Right atrium auricular region (tissue), 2 donors: ENCODE measurements around the gene AGAP1. TPM values are rescaled to one million over a fixed set of nuclear protein-coding genes. Genes with fewer than 3 reads are reported as not detected.

Experiments used
- DNase-seq: peaks from one replicate; pipeline ENCODE4 v3.0.0-alpha.2; 2019; ENCODE audit warnings: low spot score
- H3K27ac ChIP-seq, 2 donors: fragments of 200-600 bp; sonication (generic); 1 replicate in 1 of 2; 2 replicates in 1 of 2; pipeline ENCODE4 v1.5.1; 2016 to 2019
- H3K27me3 ChIP-seq, 2 donors: fragments of 200-600 bp; sonication (generic); one replicate each; pipeline versions ENCODE4 v1.5.1 to v1.6.0; 2017 to 2019
- H3K36me3 ChIP-seq: fragments of 200-600 bp; sonication (generic); one replicate; pipeline ENCODE4 v1.5.1; 2016
- H3K4me1 ChIP-seq, 2 donors: fragments of 200-600 bp; sonication (generic); one replicate each; pipeline versions ENCODE4 v1.5.1 to v1.6.0; 2017 to 2019
- H3K4me3 ChIP-seq, 2 donors: fragments of 200-600 bp; sonication (generic); 1 replicate in 1 of 2; 2 replicates in 1 of 2; pipeline ENCODE4 v1.5.1; 2017 to 2019; ENCODE audit warnings: mild to moderate bottlenecking in 1 of 2, moderate library complexity in 1 of 2
- H3K9me3 ChIP-seq, 2 donors: fragments of 200-600 bp; sonication (generic); one replicate each; pipeline ENCODE4 v1.5.1; 2019
- total RNA-seq, 2 donors: library from RNA; depleted of rRNA; stranded (reverse); fragments of >200 nt; gene quantifications; one replicate each; pipeline ENCODE4 v1.1.0, GENCODE V29; 2016
- TF ChIP-seq, protein P1 (sequence below), 2 donors: fragments of 200-600 bp; sonication (generic); IDR thresholded peaks; one replicate each; pipeline ENCODE4 v1.5.1; 2019; ENCODE audit warnings: antibody characterized with exemption in 2 of 2

AGAP1 gene
- total RNA-seq, 2 donors from 2014 or later, result 11.6 to 17.2 TPM

DNA sequence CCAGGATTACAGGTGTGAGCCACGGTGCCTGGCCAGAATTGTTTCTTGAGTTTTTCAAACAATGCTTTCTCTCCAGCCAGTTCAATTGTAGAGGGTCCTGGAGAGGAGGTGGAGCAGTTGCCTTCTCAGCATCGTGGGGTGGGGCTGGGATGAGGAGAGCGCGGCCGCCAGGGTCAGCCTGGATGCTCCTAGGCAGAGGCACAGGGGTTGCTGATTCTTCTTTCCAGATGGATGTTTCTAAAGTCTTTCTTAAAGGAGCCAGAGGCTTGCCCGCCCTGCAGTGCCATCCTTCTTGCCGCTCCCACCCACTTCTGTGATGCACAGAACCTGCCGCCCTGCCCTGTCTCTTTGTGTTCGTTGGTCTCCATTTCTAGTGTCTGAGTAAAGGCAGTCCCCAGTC, 61.1 kb downstream of the AGAP1 start:
- no peak overlapping the region for H3K4me3 ChIP-seq
- TF ChIP-seq, protein P1, sequence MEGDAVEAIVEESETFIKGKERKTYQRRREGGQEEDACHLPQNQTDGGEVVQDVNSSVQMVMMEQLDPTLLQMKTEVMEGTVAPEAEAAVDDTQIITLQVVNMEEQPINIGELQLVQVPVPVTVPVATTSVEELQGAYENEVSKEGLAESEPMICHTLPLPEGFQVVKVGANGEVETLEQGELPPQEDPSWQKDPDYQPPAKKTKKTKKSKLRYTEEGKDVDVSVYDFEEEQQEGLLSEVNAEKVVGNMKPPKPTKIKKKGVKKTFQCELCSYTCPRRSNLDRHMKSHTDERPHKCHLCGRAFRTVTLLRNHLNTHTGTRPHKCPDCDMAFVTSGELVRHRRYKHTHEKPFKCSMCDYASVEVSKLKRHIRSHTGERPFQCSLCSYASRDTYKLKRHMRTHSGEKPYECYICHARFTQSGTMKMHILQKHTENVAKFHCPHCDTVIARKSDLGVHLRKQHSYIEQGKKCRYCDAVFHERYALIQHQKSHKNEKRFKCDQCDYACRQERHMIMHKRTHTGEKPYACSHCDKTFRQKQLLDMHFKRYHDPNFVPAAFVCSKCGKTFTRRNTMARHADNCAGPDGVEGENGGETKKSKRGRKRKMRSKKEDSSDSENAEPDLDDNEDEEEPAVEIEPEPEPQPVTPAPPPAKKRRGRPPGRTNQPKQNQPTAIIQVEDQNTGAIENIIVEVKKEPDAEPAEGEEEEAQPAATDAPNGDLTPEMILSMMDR (IDR thresholded peaks at IDR 0.05), result no peak

DNA sequence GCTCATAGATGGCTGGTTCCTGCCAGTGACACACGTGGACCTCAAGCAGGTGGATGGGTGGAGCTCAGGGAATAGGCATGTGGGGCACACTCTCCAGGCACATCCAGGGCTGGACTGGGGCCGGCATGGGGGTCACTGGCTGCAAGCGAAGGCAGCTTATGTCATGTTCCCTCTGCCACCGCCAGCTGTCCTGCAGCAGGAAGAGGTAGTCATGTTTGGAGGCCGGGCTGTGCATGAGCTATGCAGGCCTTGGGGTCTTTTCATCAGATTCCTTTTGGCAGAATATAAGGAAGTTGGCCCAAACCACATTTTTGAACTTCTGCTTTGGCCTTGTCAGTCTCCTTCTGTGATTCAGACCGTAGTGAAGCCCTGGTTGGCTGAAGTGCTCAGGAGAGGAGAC, 61.5 kb downstream of the AGAP1 start:
- TF ChIP-seq, protein P1 (IDR thresholded peaks at IDR 0.05), result no peak
- Histone ChIP-seq H3K9me3 (no peaks in the 10 kb centered on the region), H3K27ac (no peak overlapping the region), H3K4me1 (peaks cover 0 to 17% of the 10 kb centered on the region in 2 donors), H3K27me3 (no peaks in the 10 kb centered on the region), H3K36me3 (no peaks in the 10 kb centered on the region), H3K4me3 (no peak overlapping the region)
- DNase-seq, result no peak

More for the DNA sequence above, 61.1 kb downstream of the AGAP1 start:
- Histone ChIP-seq H3K36me3 (no peaks in the 10 kb centered on the region), H3K27ac (no peak overlapping the region), H3K27me3 (no peaks in the 10 kb centered on the region), H3K4me1 (peaks cover 0 to 17% of the 10 kb centered on the region in 2 donors), H3K9me3 (no peaks in the 10 kb centered on the region)
- DNase-seq, result no peak

DNA sequence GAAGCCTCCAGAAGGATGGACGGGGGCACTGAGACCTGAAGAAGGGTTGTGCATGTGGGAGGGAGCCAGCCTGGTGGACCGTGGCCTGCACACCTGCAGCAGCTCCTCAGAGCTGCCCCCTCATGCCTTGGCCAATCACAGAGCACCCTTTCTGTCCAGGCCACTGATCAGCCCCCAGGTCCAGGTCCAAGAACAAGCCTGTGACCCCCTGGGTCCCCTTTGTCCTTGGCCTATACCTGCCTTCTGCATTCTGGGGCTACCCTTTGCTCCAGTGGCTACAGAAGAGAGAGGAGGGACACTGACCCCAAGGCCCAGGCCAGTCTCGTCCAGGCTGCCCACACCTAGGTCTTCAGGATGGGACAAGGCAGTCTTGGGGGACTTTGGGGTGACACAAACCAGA, 62.2 kb downstream of the AGAP1 start:
- TF ChIP-seq, protein P1 (IDR thresholded peaks at IDR 0.05), result no peak
- Histone ChIP-seq H3K27me3 (no peaks in the 10 kb centered on the region), H3K4me1 (peaks cover 0 to 17% of the 10 kb centered on the region in 2 donors), H3K9me3 (no peaks in the 10 kb centered on the region), H3K36me3 (no peaks in the 10 kb centered on the region), H3K4me3 (no peak overlapping the region), H3K27ac (no peak overlapping the region)
- DNase-seq, result no peak

DNA sequence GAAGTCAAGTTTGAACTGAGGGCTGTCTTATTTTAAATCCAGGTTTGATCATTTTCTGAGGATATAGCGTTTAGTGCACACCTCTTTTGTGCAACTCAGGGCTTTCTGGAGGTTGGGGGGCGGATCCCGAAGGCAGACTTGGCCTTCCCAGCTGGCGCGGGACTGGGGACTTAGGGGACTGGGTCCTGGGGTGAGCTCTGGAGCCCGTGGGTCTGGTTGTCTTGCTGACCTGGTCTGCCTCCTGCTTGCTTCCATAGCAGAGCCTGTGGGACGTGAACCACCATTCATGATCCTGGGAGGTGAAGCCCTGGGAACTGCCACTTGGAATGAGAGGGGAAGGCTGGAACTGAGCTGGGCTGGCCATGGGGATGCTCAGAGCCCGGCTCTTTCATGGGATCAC, 63.1 kb downstream of the AGAP1 start:
- Histone ChIP-seq H3K4me3 (no peak overlapping the region), H3K9me3 (no peaks in the 10 kb centered on the region), H3K27me3 (no peaks in the 10 kb centered on the region), H3K36me3 (no peaks in the 10 kb centered on the region), H3K27ac (no peak overlapping the region), H3K4me1 (peaks cover 0 to 16% of the 10 kb centered on the region in 2 donors)
- TF ChIP-seq, protein P1 (IDR thresholded peaks at IDR 0.05), result no peak
- no peak for DNase-seq

DNA sequence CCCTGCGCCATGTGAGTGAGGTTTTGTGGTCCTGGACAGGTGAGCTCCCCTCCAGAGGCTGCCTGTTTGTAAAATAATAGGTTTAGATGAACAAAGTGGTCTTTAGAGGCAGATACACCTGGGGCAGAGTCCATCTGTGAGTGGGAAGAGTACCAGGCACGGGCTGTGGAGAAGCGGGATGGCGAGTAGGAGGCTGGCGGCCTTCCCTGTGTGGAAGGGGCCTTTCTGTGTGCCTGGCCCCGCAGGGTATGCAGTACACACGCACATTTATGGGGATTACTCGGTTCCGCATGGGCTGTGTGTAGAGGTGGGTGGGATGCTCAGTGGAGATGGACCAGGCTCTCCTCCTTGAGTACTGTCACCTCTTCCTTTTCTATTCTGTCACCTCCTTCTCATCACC, 64.1 kb downstream of the AGAP1 start:
- H3K9me3 ChIP-seq, result no peaks in the 10 kb centered on the region
- H3K4me1 ChIP-seq, result peaks cover 0 to 15% of the 10 kb centered on the region in 2 donors
- DNase-seq, result no peak
- H3K4me3 ChIP-seq, result no peak overlapping the region
- no peaks in the 10 kb centered on the region for H3K36me3 ChIP-seq
- H3K27me3 ChIP-seq, result no peaks in the 10 kb centered on the region
- TF ChIP-seq, protein P1 (IDR thresholded peaks at IDR 0.05), result no peak
- no peak overlapping the region for H3K27ac ChIP-seq

DNA sequence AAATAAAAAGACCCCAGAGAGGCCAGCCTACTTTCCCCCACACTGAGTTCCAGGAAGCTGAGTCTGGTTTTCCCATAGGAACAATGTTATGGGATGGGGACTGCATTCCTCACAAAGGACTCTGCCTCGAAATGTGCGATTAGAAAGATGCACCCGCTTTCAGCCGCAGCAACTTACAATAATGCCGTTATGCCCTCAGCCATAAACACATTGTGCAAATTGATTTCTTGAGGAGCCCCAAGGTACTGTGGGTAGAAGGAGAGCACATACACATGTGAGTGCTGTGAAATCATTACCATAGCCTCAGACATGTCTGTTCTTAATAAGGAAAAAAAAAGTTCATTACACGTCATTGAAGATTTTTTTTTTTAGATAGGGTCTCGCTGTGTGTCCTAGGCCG, 64.7 kb downstream of the AGAP1 start:
- Histone ChIP-seq H3K36me3 (no peaks in the 10 kb centered on the region), H3K27me3 (no peaks in the 10 kb centered on the region), H3K9me3 (no peaks in the 10 kb centered on the region), H3K4me3 (no peak overlapping the region), H3K27ac (peak overlapping the region in 1 of 2 donors; percentile 6), H3K4me1 (peaks cover 0 to 17% of the 10 kb centered on the region in 2 donors)
- TF ChIP-seq, protein P1 (IDR thresholded peaks at IDR 0.05), result no peak
- no peak for DNase-seq
